HepG2 (cell line): ENCODE results near the gene TRAPPC3. TPM values are rescaled to one million over a fixed set of nuclear protein-coding genes. Genes with fewer than 3 reads are reported as not detected.

Experiments
- ARNTL ChIP-seq: sonication (generic); formaldehyde crosslinking; IDR thresholded peaks from 2 replicates; pipeline ENCODE4 v1.4.0; 2020; ENCODE audit warnings: mild to moderate bottlenecking, missing genetic modification reagents
- ATF5 ChIP-seq: sonication (generic); formaldehyde crosslinking; IDR thresholded peaks from 2 replicates; pipeline ENCODE4 v1.4.0; 2020; ENCODE audit warnings: mild to moderate bottlenecking, low read depth, missing genetic modification reagents
- EP300 ChIP-seq, 3 experiments: sonication (generic) in 1 of 3; formaldehyde crosslinking in 1 of 3; IDR thresholded peaks; 2 replicates each; pipeline versions ENCODE4 v1.5.1 to v1.6.1; 2011 to 2020; ENCODE audit warnings: low read depth in 2 of 3, low read length in 2 of 3, borderline replicate concordance in 1 of 3, improper control_type of control experiment in 1 of 3, mild to moderate bottlenecking in 1 of 3, missing genetic modification reagents in 1 of 3, moderate library complexity in 1 of 3
- MYNN ChIP-seq: sonication (generic); formaldehyde crosslinking; IDR thresholded peaks from 2 replicates; pipeline ENCODE4 v1.4.0; 2020; ENCODE audit warnings: mild to moderate bottlenecking, low read depth, missing genetic modification reagents
- SAP130 ChIP-seq: IDR thresholded peaks from 2 replicates; pipeline ENCODE4 v1.6.1; 2016; ENCODE audit warnings: low read depth
- SKI ChIP-seq: fragments of 450-650 bp; IDR thresholded peaks from one replicate; pipeline ENCODE4 v1.6.1; 2018; ENCODE audit warnings: mild to moderate bottlenecking; ENCODE audit not compliant: partially characterized antibody
- STAT5B ChIP-seq: sonication (generic); formaldehyde crosslinking; IDR thresholded peaks from 2 replicates; pipeline ENCODE4 v1.4.0; 2020; ENCODE audit warnings: missing genetic modification reagents
- ZGPAT ChIP-seq: IDR thresholded peaks from 2 replicates; pipeline ENCODE4 v1.6.1; 2016; ENCODE audit warnings: mild to moderate bottlenecking
- ZIK1 ChIP-seq: sonication (generic); formaldehyde crosslinking; IDR thresholded peaks from 2 replicates; pipeline ENCODE4 v1.5.0; 2020; ENCODE audit warnings: mild to moderate bottlenecking, low read depth, missing genetic modification reagents, borderline replicate concordance
- ZNF24 ChIP-seq: fragments of 450-650 bp; IDR thresholded peaks from 2 replicates; pipeline ENCODE4 v1.6.1; 2017; ENCODE audit warnings: antibody characterized with exemption, mild to moderate bottlenecking
- ZNF292 ChIP-seq: sonication (generic); formaldehyde crosslinking; IDR thresholded peaks from 2 replicates; pipeline ENCODE4 v1.8.1; 2022; ENCODE audit warnings: mild to moderate bottlenecking, low read depth, missing genetic modification reagents, borderline replicate concordance
- ZNF646 ChIP-seq: sonication (generic); formaldehyde crosslinking; IDR thresholded peaks from 2 replicates; pipeline ENCODE4 v1.9.0; 2021; ENCODE audit warnings: mild to moderate bottlenecking, missing genetic modification reagents
- ZNF747 ChIP-seq: sonication (generic); formaldehyde crosslinking; IDR thresholded peaks from 2 replicates; pipeline ENCODE4 v1.8.1; 2023; ENCODE audit warnings: missing genetic modification reagents, mild to moderate bottlenecking, borderline replicate concordance
- polyA plus RNA-seq, 8 experiments: library from polyadenylated mRNA; depleted of rRNA in 3 of 8; stranded (reverse) in 7 of 8; unstranded in 1 of 8; fragments of >200 nt; fragmentation: Illumina TruSeq in 4 of 8; extraction: Trizol in 4 of 8; gene quantifications; 2 replicates each; pipeline versions ENCODE4 v1.2.1 to v1.2.3, GENCODE V29; 2011 to 2016; ENCODE audit warnings: low read depth in 4 of 8, missing spikeins in 1 of 8, mixed read lengths in 1 of 8; ENCODE audit not compliant: insufficient read depth in 1 of 8
- total RNA-seq, 5 experiments: library from RNA; depleted of rRNA; stranded (reverse); fragments of >200 nt; fragmentation: Illumina TruSeq; extraction: Trizol; gene quantifications; 2 replicates each; pipeline ENCODE4 v1.2.3, GENCODE V29; 2016; ENCODE audit warnings: low read depth in 1 of 5
- TF ChIP-seq, protein P1 (sequence below): sonication (generic); formaldehyde crosslinking; IDR thresholded peaks from 2 replicates; pipeline ENCODE4 v1.4.0; 2020; ENCODE audit warnings: missing genetic modification reagents

TRAPPC3 gene
- total and polyA plus RNA-seq, 2 of the 13 experiments (the other 11 are each of a cell fraction or from before 2014, with no cell fraction given), result 53.7 to 62.4 TPM

DNA sequence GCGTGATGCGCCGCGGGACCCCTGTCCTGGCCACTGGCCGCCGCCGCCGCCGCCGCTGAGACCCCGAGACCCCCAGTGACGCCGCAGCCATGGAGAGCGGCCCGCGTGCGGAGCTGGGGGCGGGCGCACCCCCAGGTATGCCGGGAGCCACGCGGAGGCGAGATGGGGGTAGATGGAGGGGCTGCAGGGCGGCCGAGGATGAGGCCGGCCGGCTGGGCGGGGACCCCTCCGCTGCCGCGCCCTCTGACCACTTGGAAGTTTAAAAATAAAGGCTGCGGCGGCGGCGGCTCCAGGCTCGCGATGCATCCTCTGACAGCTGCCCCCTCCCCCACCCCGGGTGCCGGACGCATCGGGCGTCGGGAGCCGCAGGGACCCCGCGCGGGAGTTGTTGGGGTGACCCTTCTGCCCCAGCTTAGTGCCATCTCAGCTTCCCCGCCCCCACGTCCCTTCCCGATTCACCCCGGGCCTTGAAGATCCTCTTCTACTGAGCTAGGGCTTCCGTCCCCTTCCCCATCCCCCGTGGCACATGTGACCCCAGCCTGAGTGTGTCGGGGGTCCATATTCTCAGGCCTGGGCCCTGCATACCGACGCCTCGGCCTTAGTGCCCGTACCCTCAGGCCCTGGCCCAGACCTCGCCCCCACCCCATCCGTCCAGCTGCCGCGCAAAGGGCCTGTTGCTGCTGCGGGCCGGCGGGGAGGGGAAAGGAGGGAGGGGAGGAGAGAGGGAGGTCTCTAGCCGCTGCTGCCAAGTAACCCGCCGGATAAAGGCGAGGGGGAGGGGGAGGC is 7.2 kb upstream of the TRAPPC3 start (continued):
- TF ChIP-seq ZNF747 (CRISPR knock-in tag) (peak; percentile 65; the same call in 1 of the 2 replicates), EP300 (IDR thresholded peaks at IDR 0.05; ENCODE audit: low read depth in 2 of 2, low read length in 2 of 2) (no peak), EP300 (CRISPR knock-in tag; IDR thresholded peaks at IDR 0.05; ENCODE audit: borderline replicate concordance) (no peak), ZNF24 (no peak), ZNF292 (CRISPR knock-in tag) (peak; percentile 37; the same call in 1 of the 2 replicates), SKI (no peak), STAT5B (no peak), ATF5 (CRISPR knock-in tag) (no peak), SAP130 (CRISPR knock-in tag) (peak; percentile 67), MYNN (CRISPR knock-in tag) (no peak), ZIK1 (CRISPR knock-in tag) (no peak), ZGPAT (CRISPR knock-in tag) (0 out of 2 replicates have a peak, but pooled peaks have one; percentile 24), ARNTL (CRISPR knock-in tag) (no peak), ZNF646 (CRISPR knock-in tag) (no peak)
- TF ChIP-seq, protein P1, sequence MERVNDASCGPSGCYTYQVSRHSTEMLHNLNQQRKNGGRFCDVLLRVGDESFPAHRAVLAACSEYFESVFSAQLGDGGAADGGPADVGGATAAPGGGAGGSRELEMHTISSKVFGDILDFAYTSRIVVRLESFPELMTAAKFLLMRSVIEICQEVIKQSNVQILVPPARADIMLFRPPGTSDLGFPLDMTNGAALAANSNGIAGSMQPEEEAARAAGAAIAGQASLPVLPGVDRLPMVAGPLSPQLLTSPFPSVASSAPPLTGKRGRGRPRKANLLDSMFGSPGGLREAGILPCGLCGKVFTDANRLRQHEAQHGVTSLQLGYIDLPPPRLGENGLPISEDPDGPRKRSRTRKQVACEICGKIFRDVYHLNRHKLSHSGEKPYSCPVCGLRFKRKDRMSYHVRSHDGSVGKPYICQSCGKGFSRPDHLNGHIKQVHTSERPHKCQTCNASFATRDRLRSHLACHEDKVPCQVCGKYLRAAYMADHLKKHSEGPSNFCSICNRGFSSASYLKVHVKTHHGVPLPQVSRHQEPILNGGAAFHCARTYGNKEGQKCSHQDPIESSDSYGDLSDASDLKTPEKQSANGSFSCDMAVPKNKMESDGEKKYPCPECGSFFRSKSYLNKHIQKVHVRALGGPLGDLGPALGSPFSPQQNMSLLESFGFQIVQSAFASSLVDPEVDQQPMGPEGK (CRISPR knock-in tag), result peak; percentile 46; the same call in 1 of the 2 replicates
